PFSK-1 (cell line): Measurements from ENCODE around the gene USP47.

Experiments used
- FOXP2 ChIP-seq: optimal IDR thresholded peaks from 2 replicates; pipeline ENCODE3; 2011; ENCODE audit warnings: borderline replicate concordance, control low read depth, inconsistent platforms; ENCODE audit not compliant: insufficient read depth; ENCODE audit errors: extremely low read length, extremely low read depth
- POLR2AphosphoS5 ChIP-seq: IDR thresholded peaks from 2 replicates; pipeline ENCODE4 v1.6.1; 2012; ENCODE audit warnings: low read depth, mild to moderate bottlenecking, control low read depth, low read length, moderate library complexity
- SIN3A ChIP-seq: IDR thresholded peaks from 2 replicates; pipeline ENCODE4 v1.6.1; 2012; ENCODE audit warnings: mild to moderate bottlenecking, low read length, moderate library complexity, borderline replicate concordance; ENCODE audit not compliant: insufficient read depth
- TAF1 ChIP-seq: IDR thresholded peaks from 2 replicates; pipeline ENCODE4 v1.6.1; 2012; ENCODE audit warnings: low read length, control low read depth, borderline replicate concordance; ENCODE audit not compliant: insufficient read depth
- TF ChIP-seq, protein P1 (sequence below), 2 experiments: IDR thresholded peaks; 2 replicates each; pipeline versions ENCODE4 v1.6.1 to v1.8.0; 2011 to 2012; ENCODE audit warnings: low read depth in 2 of 2, low read length in 2 of 2, control low read depth in 1 of 2, inconsistent platforms in 1 of 2, mild to moderate bottlenecking in 1 of 2, moderate library complexity in 1 of 2; ENCODE audit not compliant: insufficient read depth in 1 of 2

USP47 gene

DNA sequence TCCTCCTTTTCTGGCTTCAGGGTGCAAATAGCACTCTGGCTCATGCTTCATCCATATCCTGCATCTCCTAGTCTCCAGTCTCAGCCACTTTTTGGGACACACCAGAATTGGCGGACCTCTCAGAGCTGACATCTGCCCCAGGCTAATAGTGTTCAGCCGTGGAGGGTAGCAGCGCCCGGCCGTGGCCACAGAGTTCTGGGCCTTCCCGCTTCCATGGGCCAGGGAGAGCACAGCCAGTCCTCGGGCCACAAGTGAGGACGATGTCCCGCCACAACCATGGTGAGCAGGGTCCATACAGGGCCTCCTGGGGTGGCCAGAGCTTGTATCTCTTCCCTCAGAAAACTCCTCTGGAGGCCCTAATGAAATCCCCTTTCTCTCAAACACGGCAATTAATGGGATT is 140.7 kb downstream of the USP47 start:
- TF ChIP-seq FOXP2 (no peak), SIN3A (no peak), POLR2AphosphoS5 (no peak), TAF1 (no peak)
- TF ChIP-seq, protein P1, sequence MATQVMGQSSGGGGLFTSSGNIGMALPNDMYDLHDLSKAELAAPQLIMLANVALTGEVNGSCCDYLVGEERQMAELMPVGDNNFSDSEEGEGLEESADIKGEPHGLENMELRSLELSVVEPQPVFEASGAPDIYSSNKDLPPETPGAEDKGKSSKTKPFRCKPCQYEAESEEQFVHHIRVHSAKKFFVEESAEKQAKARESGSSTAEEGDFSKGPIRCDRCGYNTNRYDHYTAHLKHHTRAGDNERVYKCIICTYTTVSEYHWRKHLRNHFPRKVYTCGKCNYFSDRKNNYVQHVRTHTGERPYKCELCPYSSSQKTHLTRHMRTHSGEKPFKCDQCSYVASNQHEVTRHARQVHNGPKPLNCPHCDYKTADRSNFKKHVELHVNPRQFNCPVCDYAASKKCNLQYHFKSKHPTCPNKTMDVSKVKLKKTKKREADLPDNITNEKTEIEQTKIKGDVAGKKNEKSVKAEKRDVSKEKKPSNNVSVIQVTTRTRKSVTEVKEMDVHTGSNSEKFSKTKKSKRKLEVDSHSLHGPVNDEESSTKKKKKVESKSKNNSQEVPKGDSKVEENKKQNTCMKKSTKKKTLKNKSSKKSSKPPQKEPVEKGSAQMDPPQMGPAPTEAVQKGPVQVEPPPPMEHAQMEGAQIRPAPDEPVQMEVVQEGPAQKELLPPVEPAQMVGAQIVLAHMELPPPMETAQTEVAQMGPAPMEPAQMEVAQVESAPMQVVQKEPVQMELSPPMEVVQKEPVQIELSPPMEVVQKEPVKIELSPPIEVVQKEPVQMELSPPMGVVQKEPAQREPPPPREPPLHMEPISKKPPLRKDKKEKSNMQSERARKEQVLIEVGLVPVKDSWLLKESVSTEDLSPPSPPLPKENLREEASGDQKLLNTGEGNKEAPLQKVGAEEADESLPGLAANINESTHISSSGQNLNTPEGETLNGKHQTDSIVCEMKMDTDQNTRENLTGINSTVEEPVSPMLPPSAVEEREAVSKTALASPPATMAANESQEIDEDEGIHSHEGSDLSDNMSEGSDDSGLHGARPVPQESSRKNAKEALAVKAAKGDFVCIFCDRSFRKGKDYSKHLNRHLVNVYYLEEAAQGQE (IDR thresholded peaks at IDR 0.05; ENCODE audit: insufficient read depth in 1 of 2, low read depth in 2 of 2, low read length in 2 of 2) = no peak

DNA sequence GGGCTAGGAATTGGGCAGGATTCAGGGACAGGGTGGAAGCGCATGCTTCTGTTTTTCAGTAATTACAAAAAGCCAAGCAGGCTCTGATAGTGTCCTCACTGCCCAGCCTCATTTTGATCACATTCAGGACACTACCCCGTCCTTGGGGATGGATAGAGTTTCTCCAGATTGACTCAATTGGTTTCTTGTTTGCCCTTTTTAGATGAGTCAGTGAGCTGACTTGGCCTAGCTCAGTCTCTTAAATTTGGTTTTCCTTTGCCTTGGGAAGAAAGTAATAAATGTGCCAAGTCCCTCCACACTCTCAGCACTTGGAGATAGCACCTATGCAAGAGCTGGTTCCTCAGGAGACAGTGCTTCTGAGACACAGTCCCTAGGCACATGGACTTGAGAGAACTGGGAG is 141.2 kb downstream of the USP47 start:
- TF ChIP-seq SIN3A (no peak), FOXP2 (no peak), TAF1 (no peak), POLR2AphosphoS5 (no peak)
- TF ChIP-seq, protein P1 (IDR thresholded peaks at IDR 0.05; ENCODE audit: insufficient read depth in 1 of 2, low read depth in 2 of 2, low read length in 2 of 2) = no peak

DNA sequence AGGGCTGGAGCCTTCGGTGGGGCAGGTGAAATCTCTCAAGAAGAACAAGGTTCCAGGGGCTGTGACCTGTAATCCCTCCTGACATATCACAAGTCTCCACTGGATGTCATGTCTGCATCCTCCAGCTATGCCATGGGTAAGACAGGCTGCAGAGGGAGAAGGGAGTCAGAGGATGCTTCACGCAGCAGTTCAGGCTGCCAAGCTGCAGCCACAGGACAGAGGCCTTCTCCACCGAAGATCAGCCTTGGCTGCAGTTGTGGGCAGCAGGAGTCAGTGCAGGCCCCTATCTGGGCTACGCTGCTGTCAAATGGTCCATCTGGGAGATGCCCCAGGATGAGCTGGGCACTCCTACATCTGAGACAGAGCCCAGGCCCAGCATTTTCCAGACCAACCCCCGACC is 141.7 kb downstream of the USP47 start:
- TF ChIP-seq POLR2AphosphoS5 (no peak), TAF1 (no peak), SIN3A (no peak), FOXP2 (no peak)
- TF ChIP-seq, protein P1 (IDR thresholded peaks at IDR 0.05; ENCODE audit: insufficient read depth in 1 of 2, low read depth in 2 of 2, low read length in 2 of 2) = no peak

DNA sequence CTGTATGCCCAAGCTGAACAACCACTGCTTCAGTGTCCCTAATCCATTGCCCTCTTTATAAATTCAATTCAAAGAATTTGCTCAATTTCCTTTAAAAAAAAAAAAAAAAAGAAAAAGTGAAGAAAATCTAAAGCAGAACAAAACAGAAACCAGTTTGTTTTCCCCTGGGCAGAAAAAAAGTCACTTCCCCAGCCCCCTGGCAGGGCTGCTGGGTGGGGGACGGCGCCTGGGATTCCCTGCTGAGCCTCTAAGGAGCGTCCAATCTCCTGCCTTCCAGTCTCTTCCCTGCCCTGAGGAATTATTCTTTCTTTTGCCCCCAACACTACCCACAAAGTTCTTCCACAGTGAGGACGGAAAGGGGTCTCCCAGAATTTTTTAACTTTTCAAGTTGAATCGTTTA is 142.8 kb downstream of the USP47 start:
- TF ChIP-seq POLR2AphosphoS5 = no peak
- TF ChIP-seq, protein P1 (IDR thresholded peaks at IDR 0.05; ENCODE audit: insufficient read depth in 1 of 2, low read depth in 2 of 2, low read length in 2 of 2) = no peak
- TF ChIP-seq SIN3A = no peak
- TF ChIP-seq FOXP2 = no peak
- no peak for TF ChIP-seq TAF1

DNA sequence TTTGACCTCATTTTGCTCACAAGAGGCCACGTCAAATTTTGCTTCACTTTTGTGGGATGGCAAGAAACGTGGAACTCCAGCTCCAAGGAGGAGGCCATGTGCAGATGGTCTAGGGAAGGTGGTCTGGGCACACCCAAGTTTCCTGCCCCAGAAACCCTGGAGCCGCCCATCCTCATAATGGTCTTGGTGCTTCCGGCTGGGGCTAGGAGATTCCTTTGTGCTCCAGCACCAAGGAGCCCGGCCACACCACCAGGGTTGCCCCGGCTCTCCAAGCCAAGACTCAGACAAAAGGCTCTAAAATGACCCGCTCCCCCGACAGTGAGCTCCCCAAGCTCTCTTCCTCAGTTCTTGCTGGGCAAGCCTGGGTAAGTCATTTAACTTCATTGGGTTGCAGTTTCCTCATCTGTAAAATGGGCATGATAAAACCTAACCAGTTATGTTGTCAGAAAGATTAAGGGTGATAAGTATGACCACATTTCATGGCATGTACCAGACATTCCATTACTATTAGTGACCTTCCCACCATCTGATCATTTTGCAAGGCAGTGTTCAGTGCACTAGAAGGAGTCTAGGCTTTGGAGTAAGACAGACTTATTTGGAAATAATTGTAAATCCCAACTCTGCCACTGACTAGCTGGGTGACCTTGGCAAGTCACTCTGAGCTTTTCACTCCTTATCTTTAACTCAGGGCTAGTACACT is 143.4 kb downstream of the USP47 start:
- TF ChIP-seq TAF1 (no peak), POLR2AphosphoS5 (no peak), FOXP2 (no peak), SIN3A (no peak)
- TF ChIP-seq, protein P1 (IDR thresholded peaks at IDR 0.05; ENCODE audit: insufficient read depth in 1 of 2, low read depth in 2 of 2, low read length in 2 of 2) = no peak
